Measurements from ENCODE around the gene ADAMTSL1. TPM values are rescaled to one million over a fixed set of nuclear protein-coding genes. Genes with fewer than 3 reads are reported as not detected.

Gene ADAMTSL1
- polyA plus RNA-seq, 1 donor from 2014 or later = 1.1 TPM

DNA sequence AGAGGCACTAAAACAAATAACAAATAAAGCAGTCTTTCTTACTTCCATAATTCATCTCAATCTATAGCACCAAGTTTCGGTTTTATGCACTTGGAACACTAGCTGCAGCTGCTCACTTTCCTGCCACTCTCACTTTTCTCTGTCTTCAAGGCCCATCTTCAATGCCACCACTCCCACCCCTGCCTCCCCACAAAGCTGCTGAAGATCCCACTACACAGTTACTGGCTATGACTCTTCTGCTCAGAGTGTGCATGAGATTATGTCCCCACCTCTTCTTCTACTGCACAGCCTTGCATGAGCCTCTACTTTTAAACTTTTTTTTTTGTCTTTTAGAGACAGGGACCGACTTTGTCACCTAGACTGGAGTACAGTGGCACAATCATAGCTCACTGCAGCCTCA lies 481.7 kb downstream of the ADAMTSL1 start:
- no peak overlapping the region for H2AFZ ChIP-seq (ENCODE audit: low read depth, low read length)
- no peaks in the 10 kb centered on the region for H3K9me3 ChIP-seq (ENCODE audit: low read length)
- TF ChIP-seq RAD21 (conservative IDR thresholded peaks at IDR 0.05) (no peak), EP300 (conservative IDR thresholded peaks at IDR 0.05; ENCODE audit: poor library complexity, severe bottlenecking) (no peak), TAF1 (IDR thresholded peaks at IDR 0.05; ENCODE audit: low read depth) (no peak), SMC3 (conservative IDR thresholded peaks at IDR 0.05; ENCODE audit: poor library complexity) (no peak), MXI1 (conservative IDR thresholded peaks at IDR 0.05; ENCODE audit: poor library complexity, severe bottlenecking) (no peak), REST (IDR thresholded peaks at IDR 0.05; ENCODE audit: borderline replicate concordance) (no peak), EZH2 (IDR thresholded peaks at IDR 0.05; ENCODE audit: borderline replicate concordance, insufficient read depth, low read length, poor library complexity, severe bottlenecking) (no peak), CTCF (IDR thresholded peaks at IDR 0.05; ENCODE audit: poor library complexity, severe bottlenecking) (no peak)
- H3K27ac ChIP-seq (ENCODE audit: low read length) = no peak overlapping the region
- H3K36me3 ChIP-seq (ENCODE audit: insufficient read depth, low read length) = no peaks in the 10 kb centered on the region
- no peaks in the 10 kb centered on the region for H3F3A ChIP-seq (ENCODE audit: insufficient read depth, low read length, poor library complexity, severe bottlenecking)
- no peaks in the 10 kb centered on the region for H3K9me2 ChIP-seq (ENCODE audit: insufficient read depth, low read length)
- H3K4me2 ChIP-seq (ENCODE audit: low read length) = no peak overlapping the region
- H3K79me2 ChIP-seq (replicated peaks; ENCODE audit: insufficient read depth, low read length) = no peaks in the 10 kb centered on the region
- H3K4me3 ChIP-seq (ENCODE audit: low read length) = no peak overlapping the region
- H4K20me1 ChIP-seq (ENCODE audit: insufficient read depth) = no peaks in the 10 kb centered on the region
- H3K9ac ChIP-seq (ENCODE audit: low read length) = no peak overlapping the region
- no peaks in the 10 kb centered on the region for H3K27me3 ChIP-seq (ENCODE audit: insufficient read depth, low read depth, low read length)

Small RNAs within 50 kb of the gene (small RNA-seq; reads per million reads assigned to genes)
- 0 to 0.71 (median 0) reads per million in 3 experiments for gene MIR3152

All from neural cell (in vitro differentiated cells).